ENCODE results near the gene SGK1.
A peak's percentile ranks its signal among the peaks of the same experiment; 100 is the strongest.

SGK1 gene

GRCh38 chr6:134343066-134343465 is 25.2 kb upstream of the SGK1 start:
- TF ChIP-seq, protein P1, sequence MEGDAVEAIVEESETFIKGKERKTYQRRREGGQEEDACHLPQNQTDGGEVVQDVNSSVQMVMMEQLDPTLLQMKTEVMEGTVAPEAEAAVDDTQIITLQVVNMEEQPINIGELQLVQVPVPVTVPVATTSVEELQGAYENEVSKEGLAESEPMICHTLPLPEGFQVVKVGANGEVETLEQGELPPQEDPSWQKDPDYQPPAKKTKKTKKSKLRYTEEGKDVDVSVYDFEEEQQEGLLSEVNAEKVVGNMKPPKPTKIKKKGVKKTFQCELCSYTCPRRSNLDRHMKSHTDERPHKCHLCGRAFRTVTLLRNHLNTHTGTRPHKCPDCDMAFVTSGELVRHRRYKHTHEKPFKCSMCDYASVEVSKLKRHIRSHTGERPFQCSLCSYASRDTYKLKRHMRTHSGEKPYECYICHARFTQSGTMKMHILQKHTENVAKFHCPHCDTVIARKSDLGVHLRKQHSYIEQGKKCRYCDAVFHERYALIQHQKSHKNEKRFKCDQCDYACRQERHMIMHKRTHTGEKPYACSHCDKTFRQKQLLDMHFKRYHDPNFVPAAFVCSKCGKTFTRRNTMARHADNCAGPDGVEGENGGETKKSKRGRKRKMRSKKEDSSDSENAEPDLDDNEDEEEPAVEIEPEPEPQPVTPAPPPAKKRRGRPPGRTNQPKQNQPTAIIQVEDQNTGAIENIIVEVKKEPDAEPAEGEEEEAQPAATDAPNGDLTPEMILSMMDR (IDR thresholded peaks at IDR 0.05; ENCODE audit: low read depth, low read length), result no peak
- H3K4me3 ChIP-seq (replicated peaks in 1 of 2; ENCODE audit: low read depth in 2 of 2, low read length in 2 of 2), result no peak overlapping the region
- DNase-seq (ENCODE audit: low read depth in 2 of 2), result no peak

GRCh38 chr6:134341999-134342567 is 24.2 kb upstream of the SGK1 start:
- DNase-seq (ENCODE audit: low read depth in 2 of 2), result no peak
- TF ChIP-seq, protein P1 (IDR thresholded peaks at IDR 0.05; ENCODE audit: low read depth, low read length), result no peak
- H3K4me3 ChIP-seq (replicated peaks in 1 of 2; ENCODE audit: low read depth in 2 of 2, low read length in 2 of 2), result no peak overlapping the region

GRCh38 chr6:134340179-134340975 is 22.5 kb upstream of the SGK1 start:
- H3K4me3 ChIP-seq (replicated peaks in 1 of 2; ENCODE audit: low read depth in 2 of 2, low read length in 2 of 2), result no peak overlapping the region
- peak; percentile 57 to 83 for DNase-seq (ENCODE audit: low read depth in 2 of 2)
- TF ChIP-seq, protein P1 (IDR thresholded peaks at IDR 0.05; ENCODE audit: low read depth, low read length), result no peak

DNA sequence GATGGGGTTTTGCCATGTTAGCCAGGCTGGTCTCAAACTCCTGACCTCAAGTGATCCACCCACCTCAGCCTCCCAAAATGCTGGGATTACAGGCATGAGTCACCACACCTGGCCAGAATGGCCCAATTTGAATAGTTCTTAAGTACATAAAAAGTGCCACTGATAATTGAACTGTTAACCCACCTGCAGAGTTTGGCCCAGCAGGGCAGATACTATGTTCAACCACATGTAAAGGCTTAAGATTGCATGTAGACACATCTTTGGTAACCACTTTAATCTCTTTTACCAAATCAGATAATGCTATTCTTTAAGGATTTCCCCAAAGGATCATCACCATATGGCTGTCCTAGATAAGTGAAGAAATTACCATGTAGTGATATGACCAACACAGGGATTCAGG is 21.3 kb upstream of the SGK1 start:
- TF ChIP-seq, protein P1 (IDR thresholded peaks at IDR 0.05; ENCODE audit: low read depth, low read length), result no peak
- no peak for DNase-seq (ENCODE audit: low read depth in 2 of 2)
- H3K4me3 ChIP-seq (replicated peaks in 1 of 2; ENCODE audit: low read depth in 2 of 2, low read length in 2 of 2), result no peak overlapping the region

- TF ChIP-seq, protein P1 (IDR thresholded peaks at IDR 0.05; ENCODE audit: low read depth, low read length), result no peak
These were observed 13.3 kb upstream of the SGK1 start for GRCh38 chr6:134331256-134331655.

GRCh38 chr6:134330555-134330954 is 12.6 kb upstream of the SGK1 start:
- DNase-seq (ENCODE audit: low read depth in 2 of 2), result no peak
- TF ChIP-seq, protein P1 (IDR thresholded peaks at IDR 0.05; ENCODE audit: low read depth, low read length), result no peak
- no peak overlapping the region for H3K4me3 ChIP-seq (replicated peaks in 1 of 2; ENCODE audit: low read depth in 2 of 2, low read length in 2 of 2)

More at GRCh38 chr6:134331256-134331655, 13.3 kb upstream of the SGK1 start:
- peak in 1 of 2 donors; percentile 41 for DNase-seq (ENCODE audit: low read depth in 2 of 2)
- no peak overlapping the region for H3K4me3 ChIP-seq (replicated peaks in 1 of 2; ENCODE audit: low read depth in 2 of 2, low read length in 2 of 2)

Measured in cardiac fibroblast (primary cell).